Measurements from ENCODE around the gene ZNF19.

The ZNF19 gene

DNA sequence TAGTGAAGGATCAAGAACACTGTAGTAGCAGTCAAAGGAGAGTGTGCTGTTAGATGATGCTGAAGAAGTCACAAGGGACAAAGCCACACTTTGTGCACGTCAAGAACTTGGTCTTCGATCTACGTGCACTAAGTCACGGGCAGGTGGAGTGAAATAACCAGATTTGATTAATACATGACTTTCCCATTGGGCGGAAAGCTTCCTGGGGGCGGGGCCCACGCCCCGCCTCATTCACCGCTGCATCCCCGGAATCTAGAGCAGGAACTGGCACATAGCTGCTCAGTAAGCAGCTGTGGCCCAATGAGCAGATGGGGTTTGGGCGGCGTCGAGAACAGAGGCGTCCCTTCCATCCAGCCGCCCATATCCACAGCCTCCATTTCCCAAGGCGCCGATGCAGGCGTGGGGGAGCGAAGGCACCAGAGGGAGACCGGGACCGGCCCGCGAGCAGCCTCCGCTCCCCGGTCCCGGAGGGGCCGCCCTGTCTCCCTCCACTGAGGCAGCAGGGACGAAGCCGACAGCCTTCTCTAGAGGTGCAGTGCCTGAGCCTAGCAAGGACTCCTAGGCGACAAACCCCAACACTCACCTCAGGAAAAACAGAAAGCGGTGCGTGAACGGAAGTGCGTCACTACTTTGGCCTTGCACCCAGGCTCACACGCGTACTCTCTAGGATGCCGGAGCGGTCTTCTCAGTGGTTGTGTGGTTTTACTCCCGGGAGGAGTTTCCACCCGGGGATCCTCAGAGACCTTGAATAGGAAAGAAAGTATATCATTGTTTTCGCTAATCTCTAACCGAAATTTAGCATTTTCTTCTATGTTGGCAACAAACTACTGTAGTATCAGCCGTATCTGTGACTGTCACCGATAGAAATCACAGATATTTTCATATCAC, 4.9 kb downstream of the ZNF19 start:
- peak; percentile 63 to 75 for DNase-seq

DNA sequence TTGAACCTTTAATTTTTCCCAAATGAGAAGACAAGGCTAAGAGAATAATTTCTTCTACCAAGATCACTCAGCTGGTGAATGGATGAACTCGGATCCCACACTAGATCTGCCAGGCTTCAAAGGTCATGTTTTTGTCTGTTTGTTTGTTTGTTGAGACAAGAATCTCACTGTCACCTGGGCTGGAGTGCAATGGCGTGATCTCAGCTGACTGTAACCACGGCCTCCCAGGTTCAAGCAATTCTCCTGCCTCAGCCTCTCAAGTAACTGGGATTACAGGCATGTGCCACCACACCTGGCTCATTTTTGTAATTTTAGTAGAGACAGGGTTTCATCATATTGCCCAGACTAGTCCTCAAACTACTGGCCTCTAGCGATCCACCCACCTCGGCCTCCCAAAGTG, 6.6 kb downstream of the ZNF19 start:
- no peak for DNase-seq

DNA sequence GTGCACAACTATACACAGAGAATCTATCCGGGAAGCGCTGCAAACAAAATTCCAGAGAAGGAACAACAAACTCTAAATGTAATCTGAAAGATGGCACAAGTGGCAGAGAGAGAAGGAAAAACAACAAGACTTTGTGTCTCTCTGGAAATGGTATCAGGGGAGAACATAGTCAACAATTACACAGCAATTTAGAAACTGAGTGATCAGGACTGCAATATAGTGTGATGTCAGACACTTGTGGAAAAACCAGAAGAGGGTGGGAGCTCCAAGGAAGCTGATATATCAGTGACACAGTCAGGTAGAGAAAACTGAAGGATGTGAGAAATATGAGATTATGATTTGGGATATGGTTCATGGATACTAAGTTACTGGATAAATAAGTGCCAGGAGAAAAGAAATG, 8.2 kb downstream of the ZNF19 start:
- DNase-seq = no peak

DNA sequence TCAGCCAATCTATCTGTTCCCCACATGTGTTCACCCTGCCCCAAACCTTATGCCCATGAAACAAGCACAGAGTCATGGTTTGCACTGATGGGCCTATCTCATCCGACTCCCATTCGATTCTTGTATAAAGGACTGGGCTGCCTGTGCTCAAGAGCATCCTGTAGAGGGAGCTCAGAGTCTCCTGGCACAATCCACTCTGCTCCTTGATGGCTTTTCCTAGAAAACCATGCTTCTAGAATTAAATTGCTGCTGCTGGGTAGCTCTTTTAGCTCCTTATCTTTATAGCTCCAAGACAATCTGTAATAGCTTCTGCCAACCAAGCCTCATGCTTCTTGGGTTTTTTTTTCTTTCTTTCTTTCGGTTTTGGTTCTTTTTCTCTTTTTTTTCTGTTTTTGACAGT, 9.7 kb downstream of the ZNF19 start:
- peak in 1 of 2 experiments; percentile 1 for DNase-seq

DNA sequence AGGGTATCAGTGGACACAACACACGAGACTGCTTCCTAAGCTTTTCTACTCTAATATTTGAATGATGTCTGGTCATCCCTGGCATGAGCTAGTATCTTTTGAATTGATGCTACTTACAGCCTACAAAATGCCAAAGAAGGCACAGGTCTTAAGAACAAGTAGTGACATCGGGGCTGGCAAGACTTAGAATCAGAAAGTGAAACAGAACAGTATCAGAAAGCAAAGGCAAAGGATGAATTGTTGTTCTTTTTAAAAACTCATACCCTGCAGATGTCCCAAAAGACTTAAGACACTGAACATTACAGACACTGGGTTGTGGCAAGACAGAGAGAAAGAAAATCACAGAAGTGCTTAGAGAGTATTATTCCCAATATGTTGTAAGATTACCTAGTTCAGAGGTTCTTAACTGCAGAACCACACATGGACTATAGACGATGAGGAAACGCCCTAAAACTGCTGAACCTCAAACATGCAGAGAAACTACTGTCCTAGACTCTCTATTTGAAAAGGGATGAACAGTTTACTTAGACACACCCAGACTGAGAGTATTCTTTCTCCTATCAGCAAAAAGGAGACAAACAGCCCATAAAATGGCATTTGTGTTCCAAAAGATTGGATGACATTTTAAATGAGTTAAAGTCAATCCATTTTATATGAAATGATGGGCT, 12.5 kb downstream of the ZNF19 start:
- no peak for DNase-seq

DNA sequence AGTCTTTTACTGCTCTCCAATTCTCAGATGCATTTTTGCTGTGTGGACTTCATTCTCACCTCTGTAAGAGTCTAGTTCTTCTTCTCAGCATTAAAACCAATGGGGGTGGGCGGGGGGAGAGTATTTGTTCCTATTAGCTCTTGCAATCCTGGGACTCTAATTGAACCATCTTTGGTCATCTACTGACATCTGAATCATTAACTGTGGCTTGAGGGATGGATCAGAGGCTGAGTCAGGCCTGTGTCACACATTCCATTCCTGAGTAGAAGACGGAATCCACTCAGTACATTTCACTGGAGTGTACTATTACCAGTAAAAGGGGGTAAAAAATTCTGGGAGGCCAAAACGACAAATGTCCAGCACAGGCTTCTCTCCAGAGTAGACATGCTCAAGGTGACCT, 14.3 kb downstream of the ZNF19 start:
- no peak for DNase-seq

DNA sequence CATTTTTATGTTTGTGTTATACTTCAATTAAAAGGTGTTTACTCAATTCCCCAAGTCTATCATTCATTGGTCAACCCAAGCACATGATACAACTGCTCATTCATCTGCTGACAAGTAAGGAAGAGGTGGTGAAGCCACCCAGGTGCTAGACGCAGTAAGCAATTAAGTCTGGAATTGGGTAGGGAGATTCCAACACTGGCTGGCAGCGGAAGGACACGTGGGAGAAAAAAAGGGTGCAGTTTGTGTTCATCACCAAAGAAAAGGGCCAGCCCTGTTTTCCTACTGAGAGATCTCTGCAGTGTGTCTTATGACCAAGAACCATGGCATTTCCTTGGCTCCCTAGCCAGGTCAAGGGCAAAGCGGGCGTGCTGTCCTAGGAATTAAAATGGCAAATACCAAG, 15.2 kb downstream of the ZNF19 start:
- no peak for DNase-seq

DNA sequence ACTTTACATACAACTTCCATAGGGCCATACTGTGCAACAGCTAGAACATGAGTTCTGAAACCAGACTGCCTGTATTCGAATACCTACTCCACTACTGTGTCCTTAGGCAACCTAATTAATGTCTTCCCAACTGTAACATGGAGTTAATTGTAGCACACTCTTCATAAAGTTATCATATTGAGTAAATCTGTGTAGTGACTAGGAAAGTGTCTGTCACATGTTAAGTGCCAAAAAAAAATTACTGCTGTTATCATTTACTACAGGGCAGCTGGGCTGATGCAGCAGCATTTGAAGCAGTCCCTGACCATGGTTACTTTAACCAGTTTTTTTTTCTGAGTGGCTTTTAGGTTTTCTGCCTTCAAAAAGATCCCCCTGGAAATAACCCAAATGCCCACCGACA, 16.2 kb downstream of the ZNF19 start:
- DNase-seq = no peak

DNA sequence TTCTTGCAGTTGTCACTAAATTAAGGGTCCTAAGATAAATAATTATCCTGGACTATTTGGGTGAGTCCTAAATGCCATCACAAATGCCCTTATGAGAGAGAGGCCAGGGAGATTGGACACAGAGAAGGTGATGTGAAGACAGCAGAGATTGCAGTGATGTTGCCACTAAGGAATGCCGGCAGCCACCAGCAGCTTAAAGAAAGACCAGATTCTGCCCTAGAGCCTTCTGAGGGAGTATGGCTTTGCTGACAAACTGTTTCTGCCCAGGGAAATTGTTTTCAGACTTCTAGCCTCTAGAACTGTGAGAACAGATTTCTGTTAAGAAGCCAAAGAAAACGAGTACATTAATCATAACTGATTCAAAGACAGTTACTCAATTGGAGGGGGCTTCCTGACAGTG, 17.1 kb downstream of the ZNF19 start:
- DNase-seq = no peak

DNA sequence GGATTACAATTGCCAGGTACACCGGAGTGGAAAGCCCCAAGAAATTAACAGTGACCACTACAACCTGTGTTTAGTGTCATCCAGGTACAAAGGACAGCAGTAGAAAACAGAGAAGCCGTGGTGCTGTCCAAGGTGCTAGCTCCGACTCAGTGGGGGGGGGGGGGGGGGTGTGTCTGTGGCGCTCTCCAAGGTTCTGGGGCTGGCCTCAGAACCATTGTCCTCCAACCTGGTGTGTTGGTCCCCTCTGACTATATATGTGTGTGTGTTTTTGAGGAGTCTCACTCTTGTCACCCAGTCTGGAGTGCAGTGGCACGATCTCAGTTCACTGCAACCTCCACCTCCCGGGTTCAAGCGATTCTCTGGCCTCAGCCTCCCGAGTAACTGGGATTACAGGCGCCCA, 21.3 kb downstream of the ZNF19 start:
- DNase-seq = no peak

DNA sequence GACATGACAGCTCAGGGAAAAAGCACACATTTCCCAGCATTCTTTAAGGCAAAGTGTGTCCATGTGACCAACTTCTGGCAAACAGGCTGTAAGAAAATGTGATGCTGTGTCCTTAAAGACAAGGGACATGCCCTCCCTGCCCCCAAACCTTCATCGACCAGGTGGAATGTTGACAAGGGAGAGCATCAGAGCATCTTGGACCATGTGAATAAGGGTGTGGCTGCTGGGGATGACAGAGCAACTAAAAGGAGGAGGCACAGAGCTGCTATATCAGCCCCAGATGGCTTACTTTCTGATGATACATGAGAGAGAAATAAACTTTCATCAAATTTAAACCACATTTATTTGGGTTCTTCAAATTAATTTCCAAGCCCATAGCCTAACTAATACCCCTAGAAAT, 24.9 kb downstream of the ZNF19 start:
- no peak for DNase-seq

DNA sequence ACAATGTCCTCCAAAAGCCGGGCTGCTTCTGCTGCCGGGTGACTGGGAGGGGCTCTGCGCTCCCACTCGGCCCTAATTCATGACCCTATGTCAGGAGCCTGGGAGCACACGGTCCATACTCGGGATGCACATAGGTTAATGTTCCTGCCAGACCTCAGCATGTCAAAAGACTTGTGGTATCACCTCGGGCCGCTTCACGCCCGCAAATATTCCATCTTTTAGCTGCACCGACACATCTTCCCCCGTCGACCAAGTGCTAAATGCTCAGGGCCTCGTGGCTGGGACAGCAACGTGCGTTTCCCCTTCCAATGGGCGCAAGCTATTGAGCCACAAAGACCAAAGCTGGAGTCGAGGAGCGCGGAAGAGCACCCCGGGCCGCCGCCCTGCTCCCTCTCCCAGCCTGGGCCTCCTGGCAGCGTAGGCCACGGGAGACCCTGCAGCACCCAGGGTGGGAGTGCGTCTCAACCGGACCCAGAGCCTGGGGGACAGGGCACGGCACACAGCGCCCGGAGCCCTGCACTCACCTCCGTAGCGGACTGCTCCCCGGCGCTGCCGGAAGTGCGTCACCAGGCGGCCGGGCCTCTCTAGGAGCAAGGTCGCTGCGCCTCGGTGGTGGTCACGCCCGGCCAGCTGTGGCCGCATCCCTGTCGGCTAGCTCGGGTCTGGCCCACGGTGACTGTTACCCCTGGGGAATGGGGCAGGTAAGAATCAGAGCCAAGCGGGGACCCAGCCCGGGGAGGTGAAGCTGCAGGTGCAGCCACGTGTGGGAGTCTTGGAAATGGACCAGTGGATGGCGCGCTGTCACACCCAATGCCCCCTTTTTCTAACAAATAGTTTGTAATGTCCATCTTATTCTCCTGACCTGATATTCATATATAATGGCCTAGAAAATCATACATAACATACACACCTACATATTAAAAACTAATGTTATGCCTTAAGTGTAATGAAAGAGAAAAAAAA, 27.2 kb downstream of the ZNF19 start, which contains the start of gene ZNF23:
Gene ZNF23 (minus strand): TSS at position 562 of the 963 bp plus-strand sequence. CDS start 5,451 bp downstream, outside the sequence.
- peak; percentile 42 to 55 for DNase-seq

DNA sequence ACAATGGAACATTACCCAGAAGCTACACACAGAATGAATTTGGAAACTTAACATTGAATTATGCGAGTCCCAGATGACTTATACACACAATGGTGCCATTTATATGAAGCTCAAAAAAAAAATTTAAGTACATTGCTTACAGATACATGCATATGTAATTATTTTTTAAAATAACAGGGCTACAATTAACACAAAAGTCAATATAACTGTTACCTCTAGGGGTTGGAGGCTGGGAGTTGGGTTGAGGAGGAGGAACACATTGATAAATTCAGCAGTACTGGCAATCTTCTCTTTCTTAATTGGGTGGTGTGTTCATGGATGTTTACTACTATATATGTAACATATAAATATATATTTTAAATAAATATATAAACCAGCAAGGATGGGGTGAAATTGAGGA, 28.2 kb downstream of the ZNF19 start:
- no peak for DNase-seq

DNA sequence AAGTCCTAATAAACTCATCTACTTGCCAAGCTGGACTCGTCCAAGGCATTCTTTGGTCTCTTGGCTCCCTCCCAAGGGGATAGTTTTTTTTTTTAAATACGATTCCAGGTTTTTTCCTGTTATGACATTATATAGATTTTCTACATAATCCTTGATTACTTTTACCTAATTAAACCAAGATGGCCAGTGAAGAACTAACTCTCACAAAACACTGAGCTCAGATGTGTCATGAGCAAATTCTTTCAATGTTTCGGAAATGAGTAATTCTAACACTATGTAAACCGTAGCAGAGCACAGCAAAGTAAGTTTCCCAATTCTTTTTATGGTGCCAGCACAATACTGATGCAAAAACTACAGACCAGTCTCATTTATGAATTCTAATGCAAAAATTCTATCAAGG, 28.9 kb downstream of the ZNF19 start:
- no peak for DNase-seq

DNA sequence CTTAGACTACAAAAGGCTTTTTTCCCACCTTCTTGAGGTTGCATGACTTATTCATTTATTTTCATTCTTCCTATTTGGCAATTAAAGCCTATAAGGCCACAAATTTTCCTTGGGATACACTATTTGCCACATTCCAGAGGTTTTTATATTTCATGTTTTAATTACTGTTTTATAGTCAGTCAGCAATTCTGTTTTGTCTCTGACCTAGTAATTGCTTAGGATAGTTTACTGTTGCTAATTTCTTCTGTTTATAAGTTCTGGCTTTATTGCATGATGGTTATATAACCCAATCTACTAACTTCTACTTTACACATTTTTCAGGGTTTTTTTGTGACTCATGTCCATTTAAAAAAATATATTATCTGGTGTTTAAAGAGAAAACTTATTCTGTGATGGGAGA, 29.6 kb downstream of the ZNF19 start:
- no peak for DNase-seq

DNA sequence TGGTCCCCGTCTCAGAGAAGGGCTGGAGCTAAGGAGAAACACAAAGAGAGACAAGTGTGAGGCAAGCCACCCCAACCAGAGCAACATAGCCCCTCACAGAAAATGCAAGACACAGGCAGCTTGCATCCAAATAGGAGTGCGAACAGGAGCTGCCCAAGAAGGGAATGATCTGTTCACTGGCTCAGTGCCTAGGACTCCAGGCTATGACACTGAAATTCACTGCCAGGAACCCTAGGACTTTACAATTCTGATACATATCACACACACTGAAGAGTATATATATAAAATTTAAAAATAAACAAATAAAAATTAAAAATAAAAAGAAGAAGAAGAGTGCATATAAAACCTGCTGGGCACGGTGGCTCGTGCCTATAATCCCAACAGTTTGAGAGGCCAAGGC, 32.3 kb downstream of the ZNF19 start:
- no peak for DNase-seq

DNA sequence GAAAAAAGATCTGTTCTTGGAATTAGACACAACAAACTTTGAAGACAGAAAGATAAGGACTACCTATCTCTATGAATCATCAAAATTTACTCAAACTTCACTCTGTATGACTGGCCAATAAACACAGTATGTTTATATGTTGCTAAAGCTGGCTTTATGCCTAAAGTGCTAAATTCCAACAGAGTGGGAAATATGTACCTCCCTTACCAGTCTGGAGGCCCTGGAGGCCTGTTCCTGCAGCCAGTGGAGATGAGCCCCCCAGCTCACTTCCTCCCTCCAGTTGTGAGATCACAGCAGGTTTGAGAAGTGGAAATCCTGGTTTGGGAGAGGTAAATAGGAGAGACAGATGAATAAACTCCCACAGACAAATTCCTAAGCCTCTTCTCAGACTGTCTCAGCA, 36.1 kb downstream of the ZNF19 start:
- no peak for DNase-seq

DNA sequence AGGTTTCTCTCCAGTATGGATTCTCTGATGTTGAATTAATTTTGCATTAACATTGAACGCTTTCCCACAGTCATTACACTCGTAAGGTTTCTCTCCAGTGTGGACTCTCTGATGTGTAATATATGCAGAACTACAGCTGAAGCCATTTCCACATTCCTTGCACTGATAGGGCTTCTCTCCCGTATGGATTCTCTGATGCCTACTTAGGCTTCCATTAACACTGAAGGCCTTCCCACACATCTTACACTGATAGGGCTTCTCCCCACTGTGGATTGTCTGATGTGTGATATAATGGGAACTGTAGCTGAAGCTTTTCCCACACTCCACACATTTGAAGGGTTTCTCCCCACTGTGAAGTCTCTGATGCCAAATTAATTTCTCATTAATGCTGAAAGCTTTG, 40.1 kb downstream of the ZNF19 start:
- DNase-seq = no peak

DNA sequence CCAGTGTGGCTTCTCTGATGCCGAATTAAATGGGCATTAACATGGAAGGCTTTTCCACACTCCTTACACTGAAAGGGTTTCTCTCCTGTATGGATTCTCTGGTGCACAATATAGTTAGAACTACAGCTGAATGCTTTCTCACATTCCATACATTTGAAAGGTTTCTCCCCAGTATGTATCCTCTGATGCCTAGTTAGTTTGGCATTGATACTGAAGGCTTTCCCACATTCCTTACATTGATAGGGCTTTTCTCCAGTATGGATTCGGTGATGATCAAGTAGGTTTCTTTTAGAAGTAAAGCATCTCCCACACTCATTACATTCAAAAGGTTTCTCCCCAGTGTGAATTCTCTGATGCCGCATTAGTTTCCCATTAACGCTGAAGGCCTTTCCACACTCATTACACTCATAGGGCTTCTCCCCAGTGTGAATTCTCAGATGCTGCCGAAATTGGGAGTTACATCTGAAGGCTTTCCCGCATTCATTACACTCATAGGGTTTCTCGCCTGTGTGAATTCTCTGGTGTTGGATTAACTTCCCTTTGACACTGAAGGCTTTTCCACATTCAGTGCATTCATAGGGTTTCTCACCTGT, 40.8 kb downstream of the ZNF19 start:
- no peak for DNase-seq

DNA sequence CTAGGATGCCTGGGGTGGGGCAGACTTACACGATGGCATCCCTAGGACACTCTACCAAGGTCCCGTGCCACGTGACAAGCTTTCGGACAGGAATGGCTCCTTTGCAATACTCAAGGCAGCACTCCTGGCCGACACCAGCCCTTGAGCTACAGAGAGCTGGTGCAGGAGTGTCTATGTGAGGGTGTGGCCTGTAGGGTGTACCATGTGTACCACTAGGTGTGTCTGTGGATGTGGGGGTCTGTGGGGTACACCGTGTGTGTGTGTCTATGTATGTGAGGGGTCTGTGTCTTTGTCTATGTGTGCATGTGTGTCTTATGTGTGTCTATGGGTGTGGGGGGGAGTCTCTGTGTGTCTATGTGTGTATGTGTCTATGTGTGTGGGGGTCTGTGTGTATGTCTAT, 45.4 kb downstream of the ZNF19 start:
- no peak for DNase-seq

DNA sequence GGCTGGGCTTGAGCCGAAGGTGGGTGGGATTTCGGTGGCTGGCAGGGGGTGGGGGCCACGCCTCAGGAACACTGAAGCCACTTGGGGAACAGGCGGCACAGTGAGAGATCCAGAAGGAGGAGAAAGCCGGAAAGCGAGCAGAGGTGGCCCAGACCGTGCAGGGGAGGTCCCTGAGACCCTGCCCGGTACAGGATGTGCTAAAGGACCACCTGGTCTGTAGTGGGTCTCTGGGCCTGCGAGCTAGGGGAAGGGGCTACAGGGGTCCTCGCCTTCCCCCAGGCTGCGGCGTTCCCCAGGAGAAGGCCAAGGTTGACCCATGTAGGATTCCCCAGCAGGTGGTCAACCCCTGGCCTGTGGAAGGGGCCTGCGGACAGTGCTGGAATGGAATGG, 47.1 kb downstream of the ZNF19 start, which contains the start of gene TLE7:
Gene TLE7 (minus strand): TSS at position 4 of the 390 bp plus-strand sequence. CDS start 8,730 bp downstream, outside the sequence.
- DNase-seq = no peak

DNA sequence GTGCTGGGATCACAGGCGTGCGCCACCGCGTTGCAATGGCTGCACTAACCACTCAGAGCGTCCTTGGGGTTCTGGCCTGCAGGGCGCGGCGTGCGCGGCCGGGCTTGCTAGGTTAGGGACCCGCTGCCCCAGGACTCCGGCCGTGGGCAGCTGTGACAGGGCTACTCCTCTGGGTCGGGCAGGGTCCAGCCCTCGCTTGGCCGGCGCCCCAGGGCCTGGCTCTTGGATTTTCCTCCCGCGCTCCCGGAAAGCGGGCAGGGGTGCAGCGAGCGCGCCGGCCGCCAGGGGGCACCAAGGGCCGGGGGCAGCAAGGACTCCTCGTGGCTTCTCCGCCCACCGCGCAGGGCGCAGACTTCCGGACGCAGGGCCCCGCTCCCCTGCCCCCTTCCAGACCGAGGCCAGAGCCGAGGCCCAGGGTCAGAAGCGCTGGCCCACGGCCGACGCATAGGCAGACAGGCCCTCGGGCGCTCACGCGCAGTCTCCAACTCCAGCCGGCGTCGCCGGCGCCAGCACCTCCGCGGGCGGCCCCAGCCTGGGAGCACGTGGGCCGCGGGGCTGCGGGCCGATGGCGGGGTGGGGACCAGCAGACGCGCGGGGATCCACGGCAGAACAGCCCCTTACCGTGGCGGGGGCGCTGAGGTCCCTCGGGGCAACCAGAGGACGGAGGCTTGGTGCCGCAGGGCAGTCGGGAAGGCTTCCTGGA, 47.6 kb downstream of the ZNF19 start:
- no peak for DNase-seq

Data from NCI-H1930 (cell line).